Measurements from ENCODE around the gene SLC22A13. TPM values are rescaled to one million over a fixed set of nuclear protein-coding genes. Genes with fewer than 3 reads are reported as not detected.

The SLC22A13 gene
- total and polyA plus RNA-seq, 2 experiments from 2014 or later: 0.13 to 0.66 TPM

GRCh38 chr3:38307599-38307998 is 42.0 kb downstream of the SLC22A13 start:
- no peaks in the 10 kb centered on the region for H3K27me3 ChIP-seq (ENCODE audit: insufficient read depth)
- no peaks in the 10 kb centered on the region; the same call in 1 of the 3 replicates for H3K9me3 Mint-ChIP-seq
- H3K36me3 Mint-ChIP-seq (ENCODE audit: low read depth): no peaks in the 10 kb centered on the region
- no peaks in the 10 kb centered on the region for H3K79me2 ChIP-seq (replicated peaks; ENCODE audit: insufficient read depth)
- no peak overlapping the region for H3K4me3 ChIP-seq
- H3K27ac ChIP-seq (ENCODE audit: low read depth): no peak overlapping the region
- TF ChIP-seq POLR2AphosphoS5 (IDR thresholded peaks at IDR 0.05; ENCODE audit: low read depth): no peak
- TF ChIP-seq ZNF462 (CRISPR knock-in tag; IDR thresholded peaks at IDR 0.05): no peak
- no peak for TF ChIP-seq EZH2phosphoT487 (IDR thresholded peaks at IDR 0.05; ENCODE audit: unreplicated experiment)
- TF ChIP-seq JUNB (IDR thresholded peaks at IDR 0.05; ENCODE audit: unreplicated experiment): no peak
- TF ChIP-seq CTCF (conservative IDR thresholded peaks at IDR 0.05; ENCODE audit: low read depth in 2 of 2): no peak
- TF ChIP-seq CREB1 (CRISPR knock-in tag; IDR thresholded peaks at IDR 0.05; ENCODE audit: low read depth): no peak
- TF ChIP-seq ZNF114 (CRISPR knock-in tag; IDR thresholded peaks at IDR 0.05): no peak
- TF ChIP-seq EZH2 (IDR thresholded peaks at IDR 0.05; ENCODE audit: low read depth, unreplicated experiment): no peak
- no peak for TF ChIP-seq STAT1 (IDR thresholded peaks at IDR 0.05; ENCODE audit: unreplicated experiment)
- no peak for TF ChIP-seq ZNF331 (CRISPR knock-in tag; IDR thresholded peaks at IDR 0.05; ENCODE audit: low read depth)
- TF ChIP-seq ETS1 (IDR thresholded peaks at IDR 0.05): no peak
- TF ChIP-seq REST (IDR thresholded peaks at IDR 0.05; ENCODE audit: unreplicated experiment): no peak
- no peak for TF ChIP-seq NANOG (IDR thresholded peaks at IDR 0.05; ENCODE audit: borderline replicate concordance)
- no peak overlapping the region for H2AFZ ChIP-seq
- H3F3A ChIP-seq (replicated peaks; ENCODE audit: low read depth): no peaks in the 10 kb centered on the region
- H3K9me2 ChIP-seq (ENCODE audit: insufficient read depth): no peaks in the 10 kb centered on the region
- H3K4me3 Mint-ChIP-seq: no peak overlapping the region
- ATAC-seq (no peak), DNase-seq (ENCODE audit: low spot score) (no peak)
- H3K4me1 ChIP-seq (ENCODE audit: insufficient read depth): no peaks in the 10 kb centered on the region
- H3K36me3 ChIP-seq (ENCODE audit: insufficient read depth): no peaks in the 10 kb centered on the region
- H3K27me3 Mint-ChIP-seq (ENCODE audit: insufficient read depth, low read depth, poor library complexity): peaks cover 2% of the 10 kb centered on the region
- H3K4me1 Mint-ChIP-seq: no peaks in the 10 kb centered on the region
- no peaks in the 10 kb centered on the region; the same call in 1 of the 2 replicates for H4K20me1 ChIP-seq (replicated peaks; ENCODE audit: insufficient read depth)
- H3K27ac Mint-ChIP-seq: no peak overlapping the region
- no peak overlapping the region for H3K4me2 ChIP-seq
